Inferior parietal cortex (tissue), 1 donor: ENCODE measurements around the gene DHRSX.
A peak's percentile ranks its signal among the peaks of the same experiment; 100 is the strongest.
"Not testable (repeated sequence)": the region's sequence is repeated elsewhere in the genome, so short reads cannot be mapped to it uniquely, and the experiment has no call there.

Experiments used
- DNase-seq: peaks from one replicate; pipeline ENCODE4 v3.0.0-alpha.2; 2016; ENCODE audit errors: extremely low spot score

Gene DHRSX

GRCh38 chrX:2500803-2501558, at the start of gene DHRSX, which contains the start of gene ZBED1:
Gene DHRSX, minus strand, starts transcription at chrX:2500976. Its CDS starts 51 bp downstream, at chrX:2500925.
Gene ZBED1, minus strand, starts transcription at chrX:2500976. Its CDS starts 10,257 bp downstream, at chrX:2490719.
- DNase-seq, result no peak

GRCh38 chrX:2549876-2550275, 49.1 kb upstream of the DHRSX start:
- DNase-seq, result no peak

- no peak for DNase-seq
Observed at GRCh38 chrX:2548711-2549423, 48.1 kb upstream of the DHRSX start.

- DNase-seq, result no peak
Observed at GRCh38 chrX:2547736-2548135, 47.0 kb upstream of the DHRSX start.

GRCh38 chrX:2546496-2546895, 45.7 kb upstream of the DHRSX start:
- DNase-seq, result no peak

GRCh38 chrX:2545144-2545543, 44.4 kb upstream of the DHRSX start:
- no peak for DNase-seq

- DNase-seq, result no peak
Observed at GRCh38 chrX:2542826-2543521, 42.2 kb upstream of the DHRSX start.

GRCh38 chrX:2541603-2542002, 40.8 kb upstream of the DHRSX start:
- DNase-seq, result no peak

- no peak for DNase-seq
Observed at GRCh38 chrX:2540426-2540947, 39.7 kb upstream of the DHRSX start.

- DNase-seq, result no peak
Observed at GRCh38 chrX:2539586-2539985, 38.8 kb upstream of the DHRSX start.

- DNase-seq, result peak; percentile 32
Observed at GRCh38 chrX:2538031-2538757, 37.4 kb upstream of the DHRSX start.

GRCh38 chrX:2536974-2537373, 36.2 kb upstream of the DHRSX start:
- no peak for DNase-seq

GRCh38 chrX:2536141-2536540, 35.4 kb upstream of the DHRSX start:
- no peak for DNase-seq

GRCh38 chrX:2534261-2535021, 33.7 kb upstream of the DHRSX start:
- not testable (repeated sequence) for DNase-seq

GRCh38 chrX:2533424-2533823, 32.6 kb upstream of the DHRSX start:
- DNase-seq, result no peak

- no peak for DNase-seq
Observed at GRCh38 chrX:2526390-2526789, 25.6 kb upstream of the DHRSX start.

- DNase-seq, result no peak
Observed at GRCh38 chrX:2523911-2524310, 23.1 kb upstream of the DHRSX start.

- DNase-seq, result no peak
Observed at GRCh38 chrX:2521927-2522386, 21.2 kb upstream of the DHRSX start.

- DNase-seq, result no peak
Observed at GRCh38 chrX:2521092-2521926, 20.5 kb upstream of the DHRSX start.

GRCh38 chrX:2520539-2520938, 19.8 kb upstream of the DHRSX start:
- DNase-seq, result no peak
